Transverse colon (tissue), 3 donors: ENCODE results near the gene ZNF600.
"Not testable (repeated sequence)": the region's sequence is repeated elsewhere in the genome, so short reads cannot be mapped to it uniquely, and the experiment has no call there.

Experiments used
- CTCF ChIP-seq, 5 experiments: fragments of 200-600 bp in 3 of 5; fragments of 450-650 bp in 2 of 5; sonication (generic) in 3 of 5; IDR thresholded peaks; 1 replicate in 2 of 5; 2 replicates in 3 of 5; pipeline ENCODE4 v1.5.1; 2016 to 2017; ENCODE audit warnings: antibody characterized with exemption in 5 of 5, inconsistent platforms in 3 of 5, mild to moderate bottlenecking in 2 of 5, moderate library complexity in 1 of 5
- POLR2A ChIP-seq: fragments of 450-650 bp; IDR thresholded peaks from one replicate; pipeline ENCODE4 v1.6.1; 2016; ENCODE audit warnings: antibody characterized with exemption, mild to moderate bottlenecking, moderate library complexity

- not testable (repeated sequence) for TF ChIP-seq POLR2A; CTCF (IDR thresholded peaks at IDR 0.05)
Measured at GRCh38 chr19:52829866-52830265, 43.3 kb upstream of the ZNF600 start.
